Measurements from ENCODE around the gene CDH5. TPM values are rescaled to one million over a fixed set of nuclear protein-coding genes. Genes with fewer than 3 reads are reported as not detected.

Gene CDH5
- total and polyA plus RNA-seq, 7 donors, result 15.1 to 48.4 (median 22.2) TPM

DNA sequence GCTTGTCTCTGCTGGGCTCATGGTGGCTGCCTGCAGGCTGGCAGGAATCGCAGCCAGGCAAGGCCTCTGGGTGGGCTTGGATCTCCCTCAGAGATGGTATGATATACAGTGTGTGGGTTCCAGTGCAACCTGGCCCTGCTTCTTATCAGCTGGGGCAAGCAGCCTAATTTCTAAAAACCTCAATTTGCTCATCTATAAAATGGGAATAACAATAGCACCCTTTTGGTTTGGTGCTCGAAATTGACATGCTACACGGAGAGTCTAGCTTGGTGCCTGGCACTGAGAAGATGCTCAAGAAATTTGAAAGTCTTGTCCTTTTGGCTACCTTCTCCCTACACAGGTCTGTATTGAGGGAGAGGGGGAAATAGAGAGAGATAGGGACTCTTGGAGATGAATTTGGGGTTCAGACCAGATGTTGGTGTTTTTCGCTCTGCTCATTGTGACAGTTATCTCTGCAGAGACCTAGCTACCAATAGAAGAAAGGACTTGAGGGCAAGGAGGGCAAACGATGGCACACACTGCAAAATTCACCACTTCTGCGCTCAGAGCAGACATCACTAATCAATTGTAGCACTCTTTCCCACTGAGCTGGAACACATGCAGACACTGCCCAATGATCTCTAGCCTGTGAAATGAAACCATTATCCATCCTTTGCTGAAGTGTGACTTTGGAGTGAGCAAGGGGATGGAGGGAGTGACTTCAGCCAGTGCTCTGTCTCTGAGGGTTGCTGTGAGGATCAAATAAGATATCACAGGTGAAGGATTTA, 76.2 kb downstream of the CDH5 start:
- intact Hi-C loops (cut with DNase I), result no loop called here
- H3K9me3 ChIP-seq, result no peaks in the 10 kb centered on the region
- no peak for ATAC-seq
- no peak for DNase-seq
- H3K27me3 ChIP-seq (ENCODE audit: insufficient read depth in 3 of 3, low read length in 2 of 3), result peaks cover 0 to 5% (median 5%) of the 10 kb centered on the region in 3 donors
- H3K4me1 ChIP-seq, result no peaks in the 10 kb centered on the region
- 74 to 84% (median 84%) methylated on average over 6 of the region's 6 CpGs for WGBS, 3 donors
- H3K36me3 ChIP-seq (ENCODE audit: insufficient read depth in 1 of 2, low read depth in 1 of 2), result no peaks in the 10 kb centered on the region
- H3K27ac ChIP-seq, result no peak overlapping the region
- TF ChIP-seq, protein P1, sequence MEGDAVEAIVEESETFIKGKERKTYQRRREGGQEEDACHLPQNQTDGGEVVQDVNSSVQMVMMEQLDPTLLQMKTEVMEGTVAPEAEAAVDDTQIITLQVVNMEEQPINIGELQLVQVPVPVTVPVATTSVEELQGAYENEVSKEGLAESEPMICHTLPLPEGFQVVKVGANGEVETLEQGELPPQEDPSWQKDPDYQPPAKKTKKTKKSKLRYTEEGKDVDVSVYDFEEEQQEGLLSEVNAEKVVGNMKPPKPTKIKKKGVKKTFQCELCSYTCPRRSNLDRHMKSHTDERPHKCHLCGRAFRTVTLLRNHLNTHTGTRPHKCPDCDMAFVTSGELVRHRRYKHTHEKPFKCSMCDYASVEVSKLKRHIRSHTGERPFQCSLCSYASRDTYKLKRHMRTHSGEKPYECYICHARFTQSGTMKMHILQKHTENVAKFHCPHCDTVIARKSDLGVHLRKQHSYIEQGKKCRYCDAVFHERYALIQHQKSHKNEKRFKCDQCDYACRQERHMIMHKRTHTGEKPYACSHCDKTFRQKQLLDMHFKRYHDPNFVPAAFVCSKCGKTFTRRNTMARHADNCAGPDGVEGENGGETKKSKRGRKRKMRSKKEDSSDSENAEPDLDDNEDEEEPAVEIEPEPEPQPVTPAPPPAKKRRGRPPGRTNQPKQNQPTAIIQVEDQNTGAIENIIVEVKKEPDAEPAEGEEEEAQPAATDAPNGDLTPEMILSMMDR (IDR thresholded peaks at IDR 0.05), result no peak
- no peak overlapping the region for H3K4me3 ChIP-seq

DNA sequence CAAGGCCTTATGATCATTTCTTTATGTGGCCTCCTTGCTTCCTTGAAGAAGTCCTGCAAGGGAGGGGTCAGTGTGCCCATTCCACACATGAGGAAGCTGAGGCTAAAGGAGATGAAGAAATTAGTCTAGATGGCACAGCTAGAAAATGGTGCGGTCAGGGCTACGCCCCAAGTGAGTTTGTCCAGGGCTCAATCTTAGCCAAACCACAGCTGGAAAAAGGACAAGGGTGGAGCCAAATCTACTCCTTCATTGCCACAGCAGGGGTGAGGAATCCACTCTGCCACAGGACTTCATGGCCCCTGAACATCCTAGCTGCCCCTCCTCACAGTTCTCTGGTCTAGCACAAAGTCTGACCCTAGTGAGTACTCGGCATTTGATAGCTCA, 76.8 kb downstream of the CDH5 start:
- ATAC-seq, result no peak
- Histone ChIP-seq H3K27ac (no peak overlapping the region), H3K36me3 (ENCODE audit: insufficient read depth in 1 of 2, low read depth in 1 of 2) (no peaks in the 10 kb centered on the region), H3K4me3 (no peak overlapping the region), H3K9me3 (no peaks in the 10 kb centered on the region), H3K4me1 (no peaks in the 10 kb centered on the region), H3K27me3 (ENCODE audit: insufficient read depth in 3 of 3, low read length in 2 of 3) (peaks cover 0 to 5% (median 5%) of the 10 kb centered on the region in 3 donors)
- DNase-seq, result no peak
- TF ChIP-seq, protein P1 (IDR thresholded peaks at IDR 0.05), result no peak
- 63 to 94% (median 74%) methylated on average over 3 of the region's 3 CpGs for WGBS, 3 donors
- intact Hi-C loops (cut with DNase I), result no loop called here

DNA sequence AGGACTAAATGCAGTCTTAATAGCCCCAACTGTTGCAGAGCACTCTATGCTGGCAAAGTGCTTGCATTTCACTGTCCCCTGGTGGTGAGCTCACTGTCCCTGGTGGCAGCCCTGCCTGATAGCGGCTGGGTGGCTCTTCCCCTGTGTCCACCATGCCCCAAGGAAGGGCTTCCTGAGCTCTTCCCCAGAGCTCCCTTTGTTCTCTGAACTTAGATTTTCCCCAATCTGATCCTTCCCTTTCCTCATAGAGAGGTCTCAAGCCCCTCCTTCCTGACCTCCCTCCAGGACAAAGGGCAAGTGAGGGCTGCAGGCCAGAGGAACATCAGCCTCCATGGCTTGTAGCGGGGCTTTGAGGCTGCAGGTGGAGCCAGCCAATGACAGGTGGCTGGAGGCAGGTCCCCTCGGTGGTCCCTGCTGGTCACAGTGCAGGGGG, 77.6 kb downstream of the CDH5 start:
- no peak for ATAC-seq
- no peaks in the 10 kb centered on the region for H3K9me3 ChIP-seq
- H3K27me3 ChIP-seq (ENCODE audit: insufficient read depth in 3 of 3, low read length in 2 of 3), result peaks cover 0 to 5% (median 5%) of the 10 kb centered on the region in 3 donors
- no peaks in the 10 kb centered on the region for H3K4me1 ChIP-seq
- TF ChIP-seq, protein P1 (IDR thresholded peaks at IDR 0.05), result no peak
- no peaks in the 10 kb centered on the region for H3K36me3 ChIP-seq (ENCODE audit: insufficient read depth in 1 of 2, low read depth in 1 of 2)
- H3K4me3 ChIP-seq, result no peak overlapping the region
- intact Hi-C loops (cut with DNase I), result no loop called here
- WGBS, 3 donors, result 48 to 52% (median 51%) methylated on average over 3 of the region's 3 CpGs
- no peak for DNase-seq
- no peak overlapping the region for H3K27ac ChIP-seq

DNA sequence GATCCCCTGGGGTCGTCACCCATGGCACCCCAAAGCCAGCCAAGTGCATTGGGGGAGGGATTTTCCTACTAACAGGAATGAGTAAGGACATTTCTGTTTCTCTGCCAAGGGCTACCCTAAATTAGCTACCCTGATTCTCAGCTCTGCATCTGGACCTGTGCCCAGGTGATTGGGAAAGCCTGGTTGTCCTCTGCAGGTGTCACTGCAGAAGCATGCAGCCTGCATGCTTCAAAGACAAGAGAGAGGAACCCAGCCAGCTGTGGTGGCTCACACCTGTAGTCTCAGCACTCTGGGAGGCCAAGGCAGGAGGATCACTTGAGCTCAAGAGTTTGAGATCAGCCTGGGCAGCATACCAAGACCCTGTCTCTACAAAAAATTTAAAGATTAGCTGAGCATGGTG, 80.2 kb downstream of the CDH5 start:
- TF ChIP-seq, protein P1 (IDR thresholded peaks at IDR 0.05), result no peak
- ATAC-seq, result no peak
- Histone ChIP-seq H3K4me3 (no peak overlapping the region), H3K4me1 (no peaks in the 10 kb centered on the region), H3K36me3 (ENCODE audit: insufficient read depth in 1 of 2, low read depth in 1 of 2) (no peaks in the 10 kb centered on the region), H3K27me3 (ENCODE audit: insufficient read depth in 3 of 3, low read length in 2 of 3) (no peaks in the 10 kb centered on the region), H3K9me3 (no peaks in the 10 kb centered on the region), H3K27ac (no peak overlapping the region)
- no peak for DNase-seq
- intact Hi-C loops (cut with DNase I), result no loop called here
- 60 to 82% (median 63%) methylated on average over 1 of the region's 1 CpG for WGBS, 3 donors

DNA sequence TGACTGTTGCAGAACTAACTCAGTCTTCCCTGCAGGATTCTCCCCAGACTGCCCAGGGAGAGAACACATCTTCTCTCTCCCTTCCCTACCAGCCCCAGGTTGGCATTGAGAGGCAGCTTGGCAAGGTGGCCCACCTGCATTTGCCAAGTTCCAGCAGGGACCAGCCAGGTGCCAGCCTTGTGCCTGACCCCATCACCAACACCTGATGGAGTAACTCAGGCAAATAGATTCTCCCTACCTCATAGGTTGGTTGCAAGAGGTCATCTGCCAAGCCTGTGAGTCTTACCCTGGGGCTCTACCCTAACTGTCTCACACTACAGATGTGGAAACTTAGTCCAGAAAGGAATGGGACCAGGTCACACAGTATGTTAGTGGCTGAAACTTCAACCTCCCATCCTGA, 81.0 kb downstream of the CDH5 start:
- no peaks in the 10 kb centered on the region for H3K4me1 ChIP-seq
- ATAC-seq, result no peak
- no peaks in the 10 kb centered on the region for H3K9me3 ChIP-seq
- H3K27ac ChIP-seq, result no peak overlapping the region
- DNase-seq, result no peak
- no peak overlapping the region for H3K4me3 ChIP-seq
- H3K36me3 ChIP-seq (ENCODE audit: insufficient read depth in 1 of 2, low read depth in 1 of 2), result no peaks in the 10 kb centered on the region
- TF ChIP-seq, protein P1 (IDR thresholded peaks at IDR 0.05), result no peak
- intact Hi-C loops (cut with DNase I), result no loop called here
- no peaks in the 10 kb centered on the region for H3K27me3 ChIP-seq (ENCODE audit: insufficient read depth in 3 of 3, low read length in 2 of 3)
